Measurements from ENCODE around the gene IGF1R. TPM values are rescaled to one million over a fixed set of nuclear protein-coding genes. Genes with fewer than 3 reads are reported as not detected.

The IGF1R gene
- total RNA-seq, 1 experiment from 2014 or later = 125 TPM

GRCh38 chr15:98755781-98756180, 107.4 kb downstream of the IGF1R start:
- no peaks in the 10 kb centered on the region for H3K27me3 Mint-ChIP-seq (ENCODE audit: low read depth)
- H3K36me3 Mint-ChIP-seq = peaks cover 2% of the 10 kb centered on the region
- ChIA-PET POLR2A (no interaction called here), CTCF (no interaction called here)
- peaks cover 1% of the 10 kb centered on the region; the same call in 1 of the 2 replicates for H3K9me3 Mint-ChIP-seq
- ATAC-seq (no peak), DNase-seq (ENCODE audit: low spot score) (no peak)
- no peak for TF ChIP-seq KAT7 (CRISPR knock-in tag; IDR thresholded peaks at IDR 0.05; ENCODE audit: borderline replicate concordance)
- TF ChIP-seq MYBL2 (CRISPR knock-in tag; IDR thresholded peaks at IDR 0.05) = no peak
- TF ChIP-seq, protein P1, sequence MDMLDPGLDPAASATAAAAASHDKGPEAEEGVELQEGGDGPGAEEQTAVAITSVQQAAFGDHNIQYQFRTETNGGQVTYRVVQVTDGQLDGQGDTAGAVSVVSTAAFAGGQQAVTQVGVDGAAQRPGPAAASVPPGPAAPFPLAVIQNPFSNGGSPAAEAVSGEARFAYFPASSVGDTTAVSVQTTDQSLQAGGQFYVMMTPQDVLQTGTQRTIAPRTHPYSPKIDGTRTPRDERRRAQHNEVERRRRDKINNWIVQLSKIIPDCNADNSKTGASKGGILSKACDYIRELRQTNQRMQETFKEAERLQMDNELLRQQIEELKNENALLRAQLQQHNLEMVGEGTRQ (CRISPR knock-in tag; IDR thresholded peaks at IDR 0.05) = no peak
- no peak for TF ChIP-seq MAX (CRISPR knock-in tag; IDR thresholded peaks at IDR 0.05)
- TF ChIP-seq TCF7 (CRISPR knock-in tag; IDR thresholded peaks at IDR 0.05; ENCODE audit: low read depth) = no peak
- TF ChIP-seq, protein P2, sequence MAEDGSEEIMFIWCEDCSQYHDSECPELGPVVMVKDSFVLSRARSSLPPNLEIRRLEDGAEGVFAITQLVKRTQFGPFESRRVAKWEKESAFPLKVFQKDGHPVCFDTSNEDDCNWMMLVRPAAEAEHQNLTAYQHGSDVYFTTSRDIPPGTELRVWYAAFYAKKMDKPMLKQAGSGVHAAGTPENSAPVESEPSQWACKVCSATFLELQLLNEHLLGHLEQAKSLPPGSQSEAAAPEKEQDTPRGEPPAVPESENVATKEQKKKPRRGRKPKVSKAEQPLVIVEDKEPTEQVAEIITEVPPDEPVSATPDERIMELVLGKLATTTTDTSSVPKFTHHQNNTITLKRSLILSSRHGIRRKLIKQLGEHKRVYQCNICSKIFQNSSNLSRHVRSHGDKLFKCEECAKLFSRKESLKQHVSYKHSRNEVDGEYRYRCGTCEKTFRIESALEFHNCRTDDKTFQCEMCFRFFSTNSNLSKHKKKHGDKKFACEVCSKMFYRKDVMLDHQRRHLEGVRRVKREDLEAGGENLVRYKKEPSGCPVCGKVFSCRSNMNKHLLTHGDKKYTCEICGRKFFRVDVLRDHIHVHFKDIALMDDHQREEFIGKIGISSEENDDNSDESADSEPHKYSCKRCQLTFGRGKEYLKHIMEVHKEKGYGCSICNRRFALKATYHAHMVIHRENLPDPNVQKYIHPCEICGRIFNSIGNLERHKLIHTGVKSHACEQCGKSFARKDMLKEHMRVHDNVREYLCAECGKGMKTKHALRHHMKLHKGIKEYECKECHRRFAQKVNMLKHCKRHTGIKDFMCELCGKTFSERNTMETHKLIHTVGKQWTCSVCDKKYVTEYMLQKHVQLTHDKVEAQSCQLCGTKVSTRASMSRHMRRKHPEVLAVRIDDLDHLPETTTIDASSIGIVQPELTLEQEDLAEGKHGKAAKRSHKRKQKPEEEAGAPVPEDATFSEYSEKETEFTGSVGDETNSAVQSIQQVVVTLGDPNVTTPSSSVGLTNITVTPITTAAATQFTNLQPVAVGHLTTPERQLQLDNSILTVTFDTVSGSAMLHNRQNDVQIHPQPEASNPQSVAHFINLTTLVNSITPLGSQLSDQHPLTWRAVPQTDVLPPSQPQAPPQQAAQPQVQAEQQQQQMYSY (CRISPR knock-in tag; IDR thresholded peaks at IDR 0.05) = no peak
- TF ChIP-seq, protein P3, sequence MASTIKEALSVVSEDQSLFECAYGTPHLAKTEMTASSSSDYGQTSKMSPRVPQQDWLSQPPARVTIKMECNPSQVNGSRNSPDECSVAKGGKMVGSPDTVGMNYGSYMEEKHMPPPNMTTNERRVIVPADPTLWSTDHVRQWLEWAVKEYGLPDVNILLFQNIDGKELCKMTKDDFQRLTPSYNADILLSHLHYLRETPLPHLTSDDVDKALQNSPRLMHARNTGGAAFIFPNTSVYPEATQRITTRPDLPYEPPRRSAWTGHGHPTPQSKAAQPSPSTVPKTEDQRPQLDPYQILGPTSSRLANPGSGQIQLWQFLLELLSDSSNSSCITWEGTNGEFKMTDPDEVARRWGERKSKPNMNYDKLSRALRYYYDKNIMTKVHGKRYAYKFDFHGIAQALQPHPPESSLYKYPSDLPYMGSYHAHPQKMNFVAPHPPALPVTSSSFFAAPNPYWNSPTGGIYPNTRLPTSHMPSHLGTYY (CRISPR knock-in tag; IDR thresholded peaks at IDR 0.05) = no peak
- no peak for TF ChIP-seq ZNF281 (CRISPR knock-in tag; IDR thresholded peaks at IDR 0.05)
- TF ChIP-seq CTCF (IDR thresholded peaks at IDR 0.05) = no peak
- no peak for TF ChIP-seq ZNF138 (CRISPR knock-in tag; conservative IDR thresholded peaks at IDR 0.05)
- no peak for TF ChIP-seq TEAD4 (CRISPR knock-in tag; IDR thresholded peaks at IDR 0.05)
- TF ChIP-seq, protein P4, sequence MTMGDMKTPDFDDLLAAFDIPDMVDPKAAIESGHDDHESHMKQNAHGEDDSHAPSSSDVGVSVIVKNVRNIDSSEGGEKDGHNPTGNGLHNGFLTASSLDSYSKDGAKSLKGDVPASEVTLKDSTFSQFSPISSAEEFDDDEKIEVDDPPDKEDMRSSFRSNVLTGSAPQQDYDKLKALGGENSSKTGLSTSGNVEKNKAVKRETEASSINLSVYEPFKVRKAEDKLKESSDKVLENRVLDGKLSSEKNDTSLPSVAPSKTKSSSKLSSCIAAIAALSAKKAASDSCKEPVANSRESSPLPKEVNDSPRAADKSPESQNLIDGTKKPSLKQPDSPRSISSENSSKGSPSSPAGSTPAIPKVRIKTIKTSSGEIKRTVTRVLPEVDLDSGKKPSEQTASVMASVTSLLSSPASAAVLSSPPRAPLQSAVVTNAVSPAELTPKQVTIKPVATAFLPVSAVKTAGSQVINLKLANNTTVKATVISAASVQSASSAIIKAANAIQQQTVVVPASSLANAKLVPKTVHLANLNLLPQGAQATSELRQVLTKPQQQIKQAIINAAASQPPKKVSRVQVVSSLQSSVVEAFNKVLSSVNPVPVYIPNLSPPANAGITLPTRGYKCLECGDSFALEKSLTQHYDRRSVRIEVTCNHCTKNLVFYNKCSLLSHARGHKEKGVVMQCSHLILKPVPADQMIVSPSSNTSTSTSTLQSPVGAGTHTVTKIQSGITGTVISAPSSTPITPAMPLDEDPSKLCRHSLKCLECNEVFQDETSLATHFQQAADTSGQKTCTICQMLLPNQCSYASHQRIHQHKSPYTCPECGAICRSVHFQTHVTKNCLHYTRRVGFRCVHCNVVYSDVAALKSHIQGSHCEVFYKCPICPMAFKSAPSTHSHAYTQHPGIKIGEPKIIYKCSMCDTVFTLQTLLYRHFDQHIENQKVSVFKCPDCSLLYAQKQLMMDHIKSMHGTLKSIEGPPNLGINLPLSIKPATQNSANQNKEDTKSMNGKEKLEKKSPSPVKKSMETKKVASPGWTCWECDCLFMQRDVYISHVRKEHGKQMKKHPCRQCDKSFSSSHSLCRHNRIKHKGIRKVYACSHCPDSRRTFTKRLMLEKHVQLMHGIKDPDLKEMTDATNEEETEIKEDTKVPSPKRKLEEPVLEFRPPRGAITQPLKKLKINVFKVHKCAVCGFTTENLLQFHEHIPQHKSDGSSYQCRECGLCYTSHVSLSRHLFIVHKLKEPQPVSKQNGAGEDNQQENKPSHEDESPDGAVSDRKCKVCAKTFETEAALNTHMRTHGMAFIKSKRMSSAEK (CRISPR knock-in tag; IDR thresholded peaks at IDR 0.05; ENCODE audit: borderline replicate concordance) = no peak
- TF ChIP-seq ZNF396 (CRISPR knock-in tag; IDR thresholded peaks at IDR 0.05; ENCODE audit: borderline replicate concordance) = no peak
- TF ChIP-seq, protein P5, sequence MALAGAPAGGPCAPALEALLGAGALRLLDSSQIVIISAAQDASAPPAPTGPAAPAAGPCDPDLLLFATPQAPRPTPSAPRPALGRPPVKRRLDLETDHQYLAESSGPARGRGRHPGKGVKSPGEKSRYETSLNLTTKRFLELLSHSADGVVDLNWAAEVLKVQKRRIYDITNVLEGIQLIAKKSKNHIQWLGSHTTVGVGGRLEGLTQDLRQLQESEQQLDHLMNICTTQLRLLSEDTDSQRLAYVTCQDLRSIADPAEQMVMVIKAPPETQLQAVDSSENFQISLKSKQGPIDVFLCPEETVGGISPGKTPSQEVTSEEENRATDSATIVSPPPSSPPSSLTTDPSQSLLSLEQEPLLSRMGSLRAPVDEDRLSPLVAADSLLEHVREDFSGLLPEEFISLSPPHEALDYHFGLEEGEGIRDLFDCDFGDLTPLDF (CRISPR knock-in tag; IDR thresholded peaks at IDR 0.05) = no peak
- TF ChIP-seq ZBTB21 (CRISPR knock-in tag; IDR thresholded peaks at IDR 0.05; ENCODE audit: borderline replicate concordance) = no peak
- no peak for TF ChIP-seq HMGA2 (CRISPR knock-in tag; IDR thresholded peaks at IDR 0.05)
- TF ChIP-seq ZMAT4 (CRISPR knock-in tag; IDR thresholded peaks at IDR 0.05) = no peak
- no peak for TF ChIP-seq JUN (CRISPR knock-in tag; IDR thresholded peaks at IDR 0.05)
- TF ChIP-seq TP53 (CRISPR knock-in tag; IDR thresholded peaks at IDR 0.05) = no peak
- H3K27ac Mint-ChIP-seq = no peak overlapping the region
- H3K4me1 Mint-ChIP-seq = peaks cover 58% of the 10 kb centered on the region
- no peak overlapping the region for H3K4me3 Mint-ChIP-seq

Measured in WTC11 (cell line).